ENCODE data around the gene IKZF5.

The IKZF5 gene

GRCh38 chr10:122974543-122975064 is 34.0 kb downstream of the IKZF5 start:
- DNase-seq (ENCODE audit: insufficient read length, low spot score) (no peak), FAIRE-seq (no peak)
- TF ChIP-seq SPI1 (IDR thresholded peaks at IDR 0.05; ENCODE audit: low read depth, low read length) (peak; percentile 65), POLR2AphosphoS5 (IDR thresholded peaks at IDR 0.05; ENCODE audit: low read depth, low read length) (no peak), PAX5 (IDR thresholded peaks at IDR 0.05; ENCODE audit: insufficient read depth, low read length, severe bottlenecking) (no peak)

GRCh38 chr10:122974023-122974422 is 34.6 kb downstream of the IKZF5 start:
- FAIRE-seq = peak; percentile 76
- DNase-seq (ENCODE audit: insufficient read length, low spot score) = no peak
- TF ChIP-seq PAX5 (IDR thresholded peaks at IDR 0.05; ENCODE audit: insufficient read depth, low read length, severe bottlenecking) (no peak), POU2F2 (IDR thresholded peaks at IDR 0.05; ENCODE audit: low read depth, low read length) (no peak), SPI1 (IDR thresholded peaks at IDR 0.05; ENCODE audit: low read depth, low read length) (0 out of 2 replicates have a peak, but pooled peaks have one; percentile 13), TAF1 (IDR thresholded peaks at IDR 0.05; ENCODE audit: low read depth, low read length) (no peak), POLR2AphosphoS5 (IDR thresholded peaks at IDR 0.05; ENCODE audit: low read depth, low read length) (no peak)

- no peak for FAIRE-seq
- TF ChIP-seq PAX5 (IDR thresholded peaks at IDR 0.05; ENCODE audit: insufficient read depth, low read length, severe bottlenecking) (no peak), SPI1 (IDR thresholded peaks at IDR 0.05; ENCODE audit: low read depth, low read length) (peak; percentile 71)
- no peak for DNase-seq (ENCODE audit: insufficient read length, low spot score)
These were observed 39.9 kb downstream of the IKZF5 start for GRCh38 chr10:122968698-122969097.

- FAIRE-seq = no peak
- DNase-seq (ENCODE audit: insufficient read length, low spot score) = no peak
- TF ChIP-seq POU2F2 (IDR thresholded peaks at IDR 0.05; ENCODE audit: low read depth, low read length) = no peak
- TF ChIP-seq TAF1 (IDR thresholded peaks at IDR 0.05; ENCODE audit: low read depth, low read length) = no peak
- TF ChIP-seq SPI1 (IDR thresholded peaks at IDR 0.05; ENCODE audit: low read depth, low read length) = no peak
- TF ChIP-seq POLR2A (IDR thresholded peaks at IDR 0.05; ENCODE audit: low read depth, low read length) = no peak
- no peak for TF ChIP-seq PAX5 (IDR thresholded peaks at IDR 0.05; ENCODE audit: insufficient read depth, low read length, severe bottlenecking)
- no peak for TF ChIP-seq POLR2AphosphoS5 (IDR thresholded peaks at IDR 0.05; ENCODE audit: low read depth, low read length)
These were observed 41.7 kb downstream of the IKZF5 start for GRCh38 chr10:122966879-122967278.

GRCh38 chr10:122962405-122962804 is 46.2 kb downstream of the IKZF5 start:
- FAIRE-seq = no peak
- no peak for DNase-seq (ENCODE audit: insufficient read length, low spot score)
- TF ChIP-seq POLR2A (IDR thresholded peaks at IDR 0.05; ENCODE audit: low read depth, low read length) (no peak), PAX5 (IDR thresholded peaks at IDR 0.05; ENCODE audit: insufficient read depth, low read length, severe bottlenecking) (no peak), TAF1 (IDR thresholded peaks at IDR 0.05; ENCODE audit: low read depth, low read length) (no peak), POLR2AphosphoS5 (IDR thresholded peaks at IDR 0.05; ENCODE audit: low read depth, low read length) (no peak), POU2F2 (IDR thresholded peaks at IDR 0.05; ENCODE audit: low read depth, low read length) (no peak)

- DNase-seq (ENCODE audit: insufficient read length, low spot score) (no peak), FAIRE-seq (no peak)
- TF ChIP-seq SPI1 (IDR thresholded peaks at IDR 0.05; ENCODE audit: low read depth, low read length) (no peak), TAF1 (IDR thresholded peaks at IDR 0.05; ENCODE audit: low read depth, low read length) (no peak), POLR2A (IDR thresholded peaks at IDR 0.05; ENCODE audit: low read depth, low read length) (no peak), POU2F2 (IDR thresholded peaks at IDR 0.05; ENCODE audit: low read depth, low read length) (no peak), PAX5 (IDR thresholded peaks at IDR 0.05; ENCODE audit: insufficient read depth, low read length, severe bottlenecking) (no peak), POLR2AphosphoS5 (IDR thresholded peaks at IDR 0.05; ENCODE audit: low read depth, low read length) (no peak)
These were observed 51.1 kb downstream of the IKZF5 start for GRCh38 chr10:122957474-122957873.

GRCh38 chr10:122955892-122956291 is 52.7 kb downstream of the IKZF5 start:
- DNase-seq (ENCODE audit: insufficient read length, low spot score) = no peak
- TF ChIP-seq POLR2A (IDR thresholded peaks at IDR 0.05; ENCODE audit: low read depth, low read length) = no peak
- TF ChIP-seq PAX5 (IDR thresholded peaks at IDR 0.05; ENCODE audit: insufficient read depth, low read length, severe bottlenecking) = no peak
- no peak for TF ChIP-seq POLR2AphosphoS5 (IDR thresholded peaks at IDR 0.05; ENCODE audit: low read depth, low read length)
- no peak for TF ChIP-seq SPI1 (IDR thresholded peaks at IDR 0.05; ENCODE audit: low read depth, low read length)
- no peak for TF ChIP-seq TAF1 (IDR thresholded peaks at IDR 0.05; ENCODE audit: low read depth, low read length)
- no peak for TF ChIP-seq POU2F2 (IDR thresholded peaks at IDR 0.05; ENCODE audit: low read depth, low read length)
- FAIRE-seq = no peak

- no peak for FAIRE-seq
- TF ChIP-seq POLR2AphosphoS5 (IDR thresholded peaks at IDR 0.05; ENCODE audit: low read depth, low read length) = no peak
- TF ChIP-seq POU2F2 (IDR thresholded peaks at IDR 0.05; ENCODE audit: low read depth, low read length) = no peak
- no peak for TF ChIP-seq PAX5 (IDR thresholded peaks at IDR 0.05; ENCODE audit: insufficient read depth, low read length, severe bottlenecking)
- TF ChIP-seq SPI1 (IDR thresholded peaks at IDR 0.05; ENCODE audit: low read depth, low read length) = no peak
- no peak for TF ChIP-seq TAF1 (IDR thresholded peaks at IDR 0.05; ENCODE audit: low read depth, low read length)
- no peak for TF ChIP-seq POLR2A (IDR thresholded peaks at IDR 0.05; ENCODE audit: low read depth, low read length)
- no peak for DNase-seq (ENCODE audit: insufficient read length, low spot score)
These were observed 53.9 kb downstream of the IKZF5 start for GRCh38 chr10:122954731-122955050.

- DNase-seq (ENCODE audit: insufficient read length, low spot score) = peak; percentile 89
- TF ChIP-seq TAF1 (IDR thresholded peaks at IDR 0.05; ENCODE audit: low read depth, low read length) (peak; percentile 72; the same call in 1 of the 2 replicates), SPI1 (IDR thresholded peaks at IDR 0.05; ENCODE audit: low read depth, low read length) (no peak), POU2F2 (IDR thresholded peaks at IDR 0.05; ENCODE audit: low read depth, low read length) (peak; percentile 66; the same call in 1 of the 2 replicates), PAX5 (IDR thresholded peaks at IDR 0.05; ENCODE audit: insufficient read depth, low read length, severe bottlenecking) (peak; percentile 16), POLR2AphosphoS5 (IDR thresholded peaks at IDR 0.05; ENCODE audit: low read depth, low read length) (peak; percentile 56)
- FAIRE-seq = peak; percentile 99
These were observed 54.5 kb downstream of the IKZF5 start, which contains the start of gene C10orf88 for GRCh38 chr10:122953902-122954730. TSS of gene C10orf88 (minus strand) at chr10:122954227. CDS start at chr10:122954178, 49 bp downstream.

- DNase-seq (ENCODE audit: insufficient read length, low spot score) (no peak), FAIRE-seq (no peak)
- TF ChIP-seq TAF1 (IDR thresholded peaks at IDR 0.05; ENCODE audit: low read depth, low read length) (no peak), POU2F2 (IDR thresholded peaks at IDR 0.05; ENCODE audit: low read depth, low read length) (no peak), SPI1 (IDR thresholded peaks at IDR 0.05; ENCODE audit: low read depth, low read length) (no peak), POLR2A (IDR thresholded peaks at IDR 0.05; ENCODE audit: low read depth, low read length) (no peak), POLR2AphosphoS5 (IDR thresholded peaks at IDR 0.05; ENCODE audit: low read depth, low read length) (no peak), PAX5 (IDR thresholded peaks at IDR 0.05; ENCODE audit: insufficient read depth, low read length, severe bottlenecking) (no peak)
These were observed 59.3 kb downstream of the IKZF5 start for GRCh38 chr10:122949296-122949695.

Data from GM12891 (cell line).